Activated CD4-positive, alpha-beta T cell treated with anti-CD3 and anti-CD28 coated beads, Interleukin-2, amount 50 U/mL, for 48 hours (primary cell): ENCODE data around the gene PCDHB6.
A peak's percentile ranks its signal among the peaks of the same experiment; 100 is the strongest.
"Not testable (repeated sequence)": the region's sequence is repeated elsewhere in the genome, so short reads cannot be mapped to it uniquely, and the experiment has no call there.

Experiments
- DNase-seq, 2 experiments: peaks; one replicate each; pipeline ENCODE4 v3.0.0-alpha.2; 2020

PCDHB6 gene

GRCh38 chr5:141149812-141150211 is at the start of gene PCDHB6:
Gene PCDHB6 (plus strand): TSS chr5:141150057. CDS start chr5:141150258, 201 bp downstream.
- peak in 1 of 2 experiments; percentile 9 for DNase-seq

DNA sequence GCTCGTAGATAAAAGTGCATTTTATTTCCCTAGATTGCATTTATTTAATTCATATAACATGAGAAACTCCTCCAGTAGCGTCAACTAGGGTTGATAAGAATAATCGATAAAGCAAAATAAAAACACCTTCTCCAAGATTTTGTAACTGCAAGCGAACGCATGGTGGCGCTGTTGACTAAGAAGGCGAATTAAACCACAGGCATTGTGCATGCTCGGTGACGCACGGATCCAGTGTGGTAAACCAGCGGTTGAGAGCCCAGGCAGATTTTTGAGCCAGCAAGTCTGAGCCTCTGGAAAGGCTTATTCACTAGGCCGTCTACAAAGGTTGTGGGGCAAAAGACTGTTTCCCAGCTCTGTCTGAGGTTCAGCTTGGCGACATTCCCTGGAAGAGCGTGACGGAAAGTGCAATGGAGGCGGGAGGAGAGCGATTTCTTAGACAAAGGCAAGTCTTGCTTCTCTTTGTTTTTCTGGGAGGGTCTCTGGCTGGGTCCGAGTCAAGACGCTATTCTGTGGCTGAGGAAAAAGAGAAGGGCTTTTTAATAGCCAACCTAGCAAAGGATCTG is 49.5 kb upstream of the PCDHB6 start, which contains the start of gene PCDHB3:
Gene PCDHB3, plus strand, starts transcription at position 231 of the 563 bp plus-strand sequence. Its CDS starts 177 bp downstream, at position 408.
- DNase-seq: peak; percentile 37 to 55

GRCh38 chr5:141101059-141101458 is 48.8 kb upstream of the PCDHB6 start:
- DNase-seq: no peak

- DNase-seq: not testable (repeated sequence)
These were observed 47.8 kb upstream of the PCDHB6 start for GRCh38 chr5:141102070-141102469.

GRCh38 chr5:141102471-141102870 is 47.4 kb upstream of the PCDHB6 start:
- not testable (repeated sequence) for DNase-seq

DNA sequence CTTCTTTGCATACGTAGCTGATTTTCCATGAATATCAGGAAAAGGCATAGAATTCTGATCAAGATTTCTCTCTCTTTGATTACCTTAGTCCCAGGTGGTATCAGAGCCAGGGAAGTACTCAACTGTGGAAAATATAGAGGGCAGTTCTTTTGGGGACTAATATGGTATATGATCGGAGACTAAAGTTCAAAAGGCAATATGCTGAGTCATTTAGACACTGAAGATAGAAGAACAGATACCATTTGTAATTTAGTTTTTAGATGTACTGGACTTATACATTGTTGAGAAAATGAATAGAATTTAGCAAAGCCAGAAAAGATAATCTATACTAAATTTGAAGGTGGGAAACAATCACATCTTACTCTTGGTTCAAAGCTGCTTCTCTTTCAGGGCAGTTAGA is 44.5 kb upstream of the PCDHB6 start:
- no peak for DNase-seq

DNA sequence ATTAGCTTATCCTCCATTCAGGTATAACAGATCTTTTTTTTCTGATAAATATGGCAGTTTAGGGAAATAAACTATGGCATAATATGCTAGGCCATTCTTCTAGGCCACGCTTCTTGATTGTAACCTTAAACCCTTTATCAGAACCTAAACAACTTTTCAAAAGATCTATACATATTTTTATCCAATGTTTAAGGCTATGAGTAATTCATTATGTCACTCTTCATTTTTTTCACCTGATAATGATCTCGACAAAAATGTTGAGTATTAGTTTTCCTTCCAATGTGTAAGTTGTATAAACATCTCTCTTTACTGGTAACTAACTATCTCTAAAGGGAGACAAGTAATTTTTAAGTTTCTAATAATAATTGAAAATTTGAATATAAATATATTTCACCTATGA is 30.6 kb upstream of the PCDHB6 start:
- DNase-seq: no peak

- peak in 1 of 2 experiments; percentile 5 for DNase-seq
These were observed 28.3 kb upstream of the PCDHB6 start, which contains the start of gene PCDHB4 for GRCh38 chr5:141121563-141121962. Gene PCDHB4 (plus strand): TSS chr5:141121818. CDS start chr5:141121999, 181 bp downstream.

DNA sequence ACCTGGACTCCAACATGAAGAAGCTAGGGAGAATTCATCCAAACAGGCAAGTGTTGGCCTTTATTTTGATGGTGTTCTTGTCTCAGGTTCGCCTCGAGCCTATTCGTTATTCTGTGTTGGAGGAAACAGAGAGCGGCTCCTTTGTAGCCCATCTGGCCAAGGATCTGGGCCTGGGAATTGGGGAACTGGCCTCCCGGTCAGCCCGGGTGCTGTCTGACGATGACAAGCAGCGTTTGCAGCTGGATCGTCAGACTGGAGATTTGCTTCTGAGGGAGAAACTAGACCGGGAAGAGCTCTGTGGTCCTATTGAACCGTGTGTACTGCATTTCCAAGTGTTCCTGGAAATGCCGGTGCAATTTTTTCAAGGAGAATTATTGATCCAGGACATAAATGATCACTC is 27.9 kb upstream of the PCDHB6 start:
- no peak for DNase-seq

DNA sequence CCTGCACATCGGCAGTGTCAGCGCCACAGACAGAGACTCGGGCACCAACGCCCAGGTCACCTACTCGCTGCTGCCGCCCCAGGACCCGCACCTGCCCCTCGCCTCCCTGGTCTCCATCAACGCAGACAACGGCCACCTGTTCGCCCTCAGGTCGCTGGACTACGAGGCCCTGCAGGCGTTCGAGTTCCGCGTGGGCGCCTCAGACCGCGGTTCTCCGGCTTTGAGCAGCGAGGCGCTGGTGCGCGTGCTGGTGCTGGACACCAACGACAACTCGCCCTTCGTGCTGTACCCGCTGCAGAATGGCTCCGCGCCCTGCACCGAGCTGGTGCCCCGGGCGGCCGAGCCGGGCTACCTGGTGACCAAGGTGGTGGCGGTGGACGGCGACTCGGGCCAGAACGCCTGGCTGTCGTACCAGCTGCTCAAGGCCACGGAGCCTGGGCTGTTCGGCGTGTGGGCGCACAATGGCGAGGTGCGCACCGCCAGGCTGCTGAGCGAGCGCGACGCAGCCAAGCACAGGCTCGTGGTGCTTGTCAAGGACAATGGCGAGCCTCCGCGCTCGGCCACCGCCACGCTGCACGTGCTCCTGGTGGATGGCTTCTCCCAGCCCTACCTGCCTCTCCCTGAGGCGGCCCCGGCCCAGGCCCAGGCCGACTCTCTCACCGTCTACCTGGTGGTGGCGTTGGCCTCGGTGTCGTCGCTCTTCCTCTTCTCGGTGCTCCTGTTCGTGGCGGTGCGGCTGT is 26.3 kb upstream of the PCDHB6 start:
- not testable (repeated sequence) for DNase-seq

DNA sequence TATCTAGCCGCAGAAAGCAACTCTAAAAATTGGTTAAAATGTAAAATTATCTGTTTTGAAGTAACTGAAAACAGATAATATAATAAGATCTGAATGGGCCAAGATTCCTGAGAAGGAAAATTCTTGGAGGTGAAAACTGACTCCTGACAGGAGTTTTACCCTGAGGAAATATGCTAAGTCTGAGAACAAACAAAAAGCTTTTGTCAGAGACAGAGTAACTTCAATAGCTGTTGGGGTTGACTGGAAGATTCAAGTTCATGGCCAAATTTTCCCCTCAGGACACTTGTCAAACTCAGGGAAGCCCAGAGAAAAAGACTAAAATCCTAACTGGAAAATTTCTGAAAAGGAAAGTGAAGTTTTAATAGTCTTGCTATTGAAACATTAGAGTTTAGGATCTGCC is 22.6 kb upstream of the PCDHB6 start:
- DNase-seq: no peak

GRCh38 chr5:141135030-141135717 is 14.7 kb upstream of the PCDHB6 start, which contains the start of gene PCDHB5:
Gene PCDHB5 (plus strand): TSS chr5:141135206. CDS start chr5:141135435, 229 bp downstream.
- no peak for DNase-seq

GRCh38 chr5:141135718-141136266 is 14.1 kb upstream of the PCDHB6 start:
- DNase-seq: no peak

- not testable (repeated sequence) for DNase-seq
These were observed 12.5 kb upstream of the PCDHB6 start for GRCh38 chr5:141137346-141137745.

- DNase-seq: no peak
These were observed 551 bp downstream of the PCDHB6 start for GRCh38 chr5:141150224-141150992.

GRCh38 chr5:141150993-141151325 is 1.1 kb downstream of the PCDHB6 start:
- DNase-seq: no peak

DNA sequence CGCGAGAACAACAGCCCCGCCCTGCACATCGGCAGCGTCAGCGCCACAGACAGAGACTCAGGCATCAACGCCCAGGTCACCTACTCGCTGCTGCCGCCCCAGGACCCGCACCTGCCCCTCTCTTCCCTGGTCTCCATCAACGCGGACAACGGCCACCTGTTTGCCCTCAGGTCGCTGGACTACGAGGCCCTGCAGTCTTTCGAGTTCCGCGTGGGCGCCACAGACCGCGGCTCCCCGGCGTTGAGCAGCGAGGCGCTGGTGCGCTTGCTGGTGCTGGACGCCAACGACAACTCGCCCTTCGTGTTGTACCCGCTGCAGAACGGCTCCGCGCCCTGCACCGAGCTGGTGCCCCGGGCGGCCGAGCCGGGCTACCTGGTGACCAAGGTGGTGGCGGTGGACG is 1.8 kb downstream of the PCDHB6 start:
- not testable (repeated sequence) for DNase-seq

- not testable (repeated sequence) for DNase-seq
These were observed 2.2 kb downstream of the PCDHB6 start for GRCh38 chr5:141152096-141152495.

DNA sequence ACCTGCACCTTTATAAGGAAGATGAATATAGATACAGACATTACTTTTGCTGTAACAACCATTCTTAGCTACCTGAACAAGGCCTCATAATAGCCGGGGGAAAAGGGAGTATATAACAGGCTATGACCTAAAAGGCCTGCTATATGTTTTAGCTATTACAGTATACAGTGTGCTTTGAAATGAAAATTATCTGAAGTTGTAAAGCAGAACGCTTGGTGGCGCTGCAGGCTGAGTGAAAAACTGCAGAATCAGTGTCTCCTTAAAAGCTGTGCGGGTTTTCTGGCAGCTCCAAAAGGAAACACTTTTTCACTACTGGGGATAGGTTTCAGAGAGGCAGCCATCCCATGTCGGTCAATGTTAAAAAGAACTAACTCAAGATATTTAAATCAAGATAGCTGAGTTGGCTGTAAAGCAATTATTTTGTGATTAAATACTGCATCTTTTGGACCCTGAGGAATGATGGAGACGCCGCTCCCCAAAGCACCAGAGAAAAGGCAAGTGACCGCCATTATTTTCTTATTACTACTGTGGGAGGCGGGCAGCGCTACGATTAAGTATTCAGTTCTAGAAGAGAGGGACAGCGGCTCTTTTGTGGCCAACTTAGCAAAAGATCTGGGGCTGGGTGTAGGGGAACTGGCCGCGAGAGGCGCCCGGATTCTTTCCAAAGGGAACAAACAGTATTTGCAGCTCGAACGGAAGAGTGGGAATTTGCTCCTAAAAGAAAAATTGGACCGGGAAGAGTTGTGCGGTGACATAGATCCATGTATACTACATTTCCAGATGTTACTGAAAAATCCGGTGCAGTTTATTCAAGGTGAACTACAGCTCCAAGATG is 5.9 kb downstream of the PCDHB6 start:
- no peak for DNase-seq

DNA sequence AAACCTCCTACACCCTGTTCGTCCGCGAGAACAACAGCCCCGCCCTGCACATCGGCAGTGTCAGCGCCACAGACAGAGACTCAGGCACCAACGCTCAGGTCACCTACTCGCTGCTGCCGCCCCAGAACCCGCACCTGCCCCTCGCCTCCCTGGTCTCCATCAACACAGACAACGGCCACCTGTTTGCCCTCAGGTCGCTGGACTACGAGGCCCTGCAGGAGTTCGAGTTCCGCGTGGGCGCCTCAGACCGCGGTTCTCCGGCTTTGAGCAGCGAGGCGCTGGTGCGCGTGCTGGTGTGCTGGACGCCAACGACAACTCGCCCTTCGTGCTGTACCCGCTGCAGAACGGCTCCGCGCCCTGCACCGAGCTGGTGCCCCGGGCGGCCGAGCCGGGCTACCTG is 7.5 kb downstream of the PCDHB6 start:
- DNase-seq: not testable (repeated sequence)

DNA sequence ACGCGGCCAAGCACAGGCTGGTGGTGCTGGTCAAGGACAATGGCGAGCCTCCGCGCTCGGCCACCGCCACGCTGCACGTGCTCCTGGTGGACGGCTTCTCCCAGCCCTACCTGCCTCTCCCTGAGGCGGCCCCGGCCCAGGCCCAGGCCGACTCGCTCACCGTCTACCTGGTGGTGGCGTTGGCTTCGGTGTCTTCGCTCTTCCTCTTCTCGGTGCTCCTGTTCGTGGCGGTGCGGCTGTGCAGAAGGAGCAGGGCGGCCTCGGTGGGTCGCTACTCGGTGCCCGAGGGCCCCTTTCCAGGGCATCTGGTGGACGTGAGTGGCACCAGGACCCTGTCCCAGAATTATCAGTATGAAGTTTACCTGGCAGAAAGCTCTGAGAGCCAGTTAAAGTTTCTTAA is 8.0 kb downstream of the PCDHB6 start:
- DNase-seq: not testable (repeated sequence)
